Ishikawa (cell line): ENCODE data around the gene RASL11B.
A peak's percentile ranks its signal among the peaks of the same experiment; 100 is the strongest.

Experiments
- CEBPB ChIP-seq: IDR thresholded peaks from 2 replicates; pipeline ENCODE4 v1.6.1; 2012
- CREB1 ChIP-seq: IDR thresholded peaks from 2 replicates; pipeline ENCODE4 v1.6.1; 2012; ENCODE audit warnings: low read depth
- EGR1 ChIP-seq: IDR thresholded peaks from 2 replicates; pipeline ENCODE4 v1.6.1; 2012
- EP300 ChIP-seq: IDR thresholded peaks from 2 replicates; pipeline ENCODE4 v1.6.1; 2012; ENCODE audit warnings: borderline replicate concordance
- FOXM1 ChIP-seq: IDR thresholded peaks from 2 replicates; pipeline ENCODE4 v1.6.1; 2012; ENCODE audit warnings: low read depth, borderline replicate concordance
- NFIC ChIP-seq: IDR thresholded peaks from 2 replicates; pipeline ENCODE4 v1.6.1; 2012
- RAD21 ChIP-seq: IDR thresholded peaks from 2 replicates; pipeline ENCODE4 v1.6.1; 2012; ENCODE audit warnings: low read depth
- TAF1 ChIP-seq: IDR thresholded peaks from 2 replicates; pipeline ENCODE4 v1.6.1; 2012; ENCODE audit warnings: low read depth, mild to moderate bottlenecking
- TCF12 ChIP-seq: IDR thresholded peaks from 2 replicates; pipeline ENCODE4 v1.6.1; 2012; ENCODE audit warnings: low read depth
- TEAD4 ChIP-seq: IDR thresholded peaks from 2 replicates; pipeline ENCODE4 v1.6.1; 2012
- USF1 ChIP-seq: IDR thresholded peaks from 2 replicates; pipeline ENCODE4 v1.6.1; 2012
- YY1 ChIP-seq: IDR thresholded peaks from 2 replicates; pipeline ENCODE4 v1.6.1; 2012; ENCODE audit warnings: low read depth
- ZBTB7A ChIP-seq: IDR thresholded peaks from 2 replicates; pipeline ENCODE4 v1.6.1; 2012; ENCODE audit warnings: low read depth
- TF ChIP-seq, protein P1 (sequence below): IDR thresholded peaks from 2 replicates; pipeline ENCODE4 v1.6.1; 2012; ENCODE audit warnings: low read depth, mild to moderate bottlenecking
- TF ChIP-seq, protein P2 (sequence below): IDR thresholded peaks from 2 replicates; pipeline ENCODE4 v1.6.1; 2012

The RASL11B gene

DNA sequence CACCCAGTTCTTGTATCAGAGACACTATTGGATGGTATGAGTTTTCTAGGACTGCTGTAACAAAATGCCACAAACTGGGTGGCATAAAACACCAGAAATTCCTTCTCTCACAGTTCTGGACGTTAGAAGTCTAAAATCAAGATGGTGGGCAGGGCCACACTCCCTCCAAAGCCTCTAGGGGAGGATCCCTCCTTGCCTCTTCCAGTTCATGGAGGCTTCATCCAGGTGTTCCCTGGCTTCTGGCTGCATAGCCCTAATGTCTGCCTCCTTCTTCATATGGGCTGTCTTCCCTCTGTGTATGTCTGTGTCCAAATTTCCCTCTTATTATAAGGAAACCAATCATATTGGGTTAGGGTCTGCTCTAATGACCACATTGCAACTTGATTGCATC lies 38.4 kb upstream of the RASL11B start:
- TF ChIP-seq NFIC = no peak
- no peak for TF ChIP-seq TCF12
- no peak for TF ChIP-seq TEAD4
- TF ChIP-seq, protein P1, sequence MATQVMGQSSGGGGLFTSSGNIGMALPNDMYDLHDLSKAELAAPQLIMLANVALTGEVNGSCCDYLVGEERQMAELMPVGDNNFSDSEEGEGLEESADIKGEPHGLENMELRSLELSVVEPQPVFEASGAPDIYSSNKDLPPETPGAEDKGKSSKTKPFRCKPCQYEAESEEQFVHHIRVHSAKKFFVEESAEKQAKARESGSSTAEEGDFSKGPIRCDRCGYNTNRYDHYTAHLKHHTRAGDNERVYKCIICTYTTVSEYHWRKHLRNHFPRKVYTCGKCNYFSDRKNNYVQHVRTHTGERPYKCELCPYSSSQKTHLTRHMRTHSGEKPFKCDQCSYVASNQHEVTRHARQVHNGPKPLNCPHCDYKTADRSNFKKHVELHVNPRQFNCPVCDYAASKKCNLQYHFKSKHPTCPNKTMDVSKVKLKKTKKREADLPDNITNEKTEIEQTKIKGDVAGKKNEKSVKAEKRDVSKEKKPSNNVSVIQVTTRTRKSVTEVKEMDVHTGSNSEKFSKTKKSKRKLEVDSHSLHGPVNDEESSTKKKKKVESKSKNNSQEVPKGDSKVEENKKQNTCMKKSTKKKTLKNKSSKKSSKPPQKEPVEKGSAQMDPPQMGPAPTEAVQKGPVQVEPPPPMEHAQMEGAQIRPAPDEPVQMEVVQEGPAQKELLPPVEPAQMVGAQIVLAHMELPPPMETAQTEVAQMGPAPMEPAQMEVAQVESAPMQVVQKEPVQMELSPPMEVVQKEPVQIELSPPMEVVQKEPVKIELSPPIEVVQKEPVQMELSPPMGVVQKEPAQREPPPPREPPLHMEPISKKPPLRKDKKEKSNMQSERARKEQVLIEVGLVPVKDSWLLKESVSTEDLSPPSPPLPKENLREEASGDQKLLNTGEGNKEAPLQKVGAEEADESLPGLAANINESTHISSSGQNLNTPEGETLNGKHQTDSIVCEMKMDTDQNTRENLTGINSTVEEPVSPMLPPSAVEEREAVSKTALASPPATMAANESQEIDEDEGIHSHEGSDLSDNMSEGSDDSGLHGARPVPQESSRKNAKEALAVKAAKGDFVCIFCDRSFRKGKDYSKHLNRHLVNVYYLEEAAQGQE = no peak
- TF ChIP-seq CREB1 = no peak
- no peak for TF ChIP-seq ZBTB7A

GRCh38 chr4:52824270-52824602 lies 37.9 kb upstream of the RASL11B start:
- no peak for TF ChIP-seq CREB1
- no peak for TF ChIP-seq YY1
- no peak for TF ChIP-seq EP300
- no peak for TF ChIP-seq RAD21
- no peak for TF ChIP-seq ZBTB7A
- TF ChIP-seq EGR1 = no peak
- no peak for TF ChIP-seq TEAD4

GRCh38 chr4:52824603-52825459 lies 37.3 kb upstream of the RASL11B start:
- TF ChIP-seq EGR1 (no peak), TAF1 (no peak), CEBPB (no peak), EP300 (peak; percentile 43; the same call in 1 of the 2 replicates), NFIC (no peak), YY1 (no peak), TCF12 (0 out of 2 replicates have a peak, but pooled peaks have one; percentile 43), CREB1 (no peak), USF1 (no peak), RAD21 (no peak), TEAD4 (peak; percentile 66), FOXM1 (no peak)
- TF ChIP-seq, protein P1 = no peak
- TF ChIP-seq, protein P2, sequence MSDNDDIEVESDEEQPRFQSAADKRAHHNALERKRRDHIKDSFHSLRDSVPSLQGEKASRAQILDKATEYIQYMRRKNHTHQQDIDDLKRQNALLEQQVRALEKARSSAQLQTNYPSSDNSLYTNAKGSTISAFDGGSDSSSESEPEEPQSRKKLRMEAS = no peak

- TF ChIP-seq EP300 (0 out of 2 replicates have a peak, but pooled peaks have one; percentile 21), ZBTB7A (no peak)
These were observed 36.5 kb upstream of the RASL11B start for GRCh38 chr4:52825460-52826090.

GRCh38 chr4:52833941-52834525 lies 28.1 kb upstream of the RASL11B start:
- no peak for TF ChIP-seq TAF1
- TF ChIP-seq FOXM1 = no peak
- TF ChIP-seq USF1 = no peak
- TF ChIP-seq, protein P2 = no peak
- no peak for TF ChIP-seq EGR1
- no peak for TF ChIP-seq CEBPB
- no peak for TF ChIP-seq ZBTB7A
- no peak for TF ChIP-seq EP300
- no peak for TF ChIP-seq TEAD4

- TF ChIP-seq YY1 (no peak), NFIC (no peak), CREB1 (no peak), FOXM1 (no peak), TAF1 (no peak), USF1 (no peak)
These were observed 26.0 kb upstream of the RASL11B start for GRCh38 chr4:52836120-52836519.
